Hepatocyte (in vitro differentiated cells): ENCODE measurements around the gene INPP4B.

Experiments used
- CTCF ChIP-seq: fragments of 200-600 bp; sonication (generic); IDR thresholded peaks from 2 replicates; pipeline ENCODE4 v1.5.1; 2016; ENCODE audit warnings: antibody characterized with exemption, mild to moderate bottlenecking; ENCODE audit not compliant: poor library complexity
- EZH2 ChIP-seq: fragments of 200-600 bp; sonication (generic); IDR thresholded peaks from 2 replicates; pipeline ENCODE4 v1.6.1; 2016; ENCODE audit warnings: antibody characterized with exemption, mild to moderate bottlenecking, borderline replicate concordance

GRCh38 chr4:142091691-142092182 is 754.4 kb downstream of the INPP4B start:
- TF ChIP-seq CTCF (no peak), EZH2 (no peak)
